D721Med (cell line): ENCODE measurements around the gene UBE2G2.

Source experiments
- DNase-seq: peaks from one replicate; pipeline ENCODE4 v3.0.0; 2011; ENCODE audit warnings: low spot score; ENCODE audit not compliant: insufficient read length
- FAIRE-seq: peaks from 2 replicates; lab custom pipeline; 2011; peaks lifted over from hg19 to GRCh38; lab: Jason Lieb, UNC
- TF ChIP-seq, protein P1 (sequence below): IDR thresholded peaks from 2 replicates; pipeline ENCODE4 v1.5.1; 2012; ENCODE audit warnings: mild to moderate bottlenecking, control low read depth; ENCODE audit not compliant: insufficient read depth; ENCODE audit errors: missing control alignments

The UBE2G2 gene

DNA sequence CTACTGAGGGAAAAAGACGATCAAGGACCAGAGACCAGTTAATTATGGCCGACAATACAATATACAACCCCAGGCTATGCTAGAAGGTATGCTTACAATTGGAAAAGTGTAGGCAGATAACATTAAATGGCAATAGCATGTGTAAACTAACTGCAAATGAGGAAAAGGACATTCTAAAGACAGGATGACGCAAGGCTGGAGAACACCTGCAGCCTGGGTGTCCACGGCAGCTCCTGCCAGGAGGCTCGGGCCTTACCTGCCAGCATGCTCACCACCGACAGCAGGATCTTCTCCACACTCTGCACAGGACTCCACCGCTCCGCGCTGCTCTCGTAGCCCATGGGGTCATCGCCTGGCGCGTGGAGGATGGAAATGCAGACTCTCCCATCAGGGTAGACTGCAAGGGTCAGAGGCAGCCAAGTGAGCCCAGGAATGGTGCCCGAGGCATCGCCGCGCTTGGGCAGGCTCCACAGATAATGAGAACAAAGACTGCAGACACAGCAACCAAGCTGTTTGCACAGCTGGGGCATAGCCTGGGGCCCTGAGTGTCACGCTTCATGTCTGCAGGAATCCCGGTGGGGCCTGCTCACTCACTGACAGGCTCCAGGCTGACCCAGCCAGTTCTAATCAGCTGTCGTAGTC lies 28.2 kb downstream of the UBE2G2 start:
- FAIRE-seq = no peak
- no peak for DNase-seq
- TF ChIP-seq, protein P1, sequence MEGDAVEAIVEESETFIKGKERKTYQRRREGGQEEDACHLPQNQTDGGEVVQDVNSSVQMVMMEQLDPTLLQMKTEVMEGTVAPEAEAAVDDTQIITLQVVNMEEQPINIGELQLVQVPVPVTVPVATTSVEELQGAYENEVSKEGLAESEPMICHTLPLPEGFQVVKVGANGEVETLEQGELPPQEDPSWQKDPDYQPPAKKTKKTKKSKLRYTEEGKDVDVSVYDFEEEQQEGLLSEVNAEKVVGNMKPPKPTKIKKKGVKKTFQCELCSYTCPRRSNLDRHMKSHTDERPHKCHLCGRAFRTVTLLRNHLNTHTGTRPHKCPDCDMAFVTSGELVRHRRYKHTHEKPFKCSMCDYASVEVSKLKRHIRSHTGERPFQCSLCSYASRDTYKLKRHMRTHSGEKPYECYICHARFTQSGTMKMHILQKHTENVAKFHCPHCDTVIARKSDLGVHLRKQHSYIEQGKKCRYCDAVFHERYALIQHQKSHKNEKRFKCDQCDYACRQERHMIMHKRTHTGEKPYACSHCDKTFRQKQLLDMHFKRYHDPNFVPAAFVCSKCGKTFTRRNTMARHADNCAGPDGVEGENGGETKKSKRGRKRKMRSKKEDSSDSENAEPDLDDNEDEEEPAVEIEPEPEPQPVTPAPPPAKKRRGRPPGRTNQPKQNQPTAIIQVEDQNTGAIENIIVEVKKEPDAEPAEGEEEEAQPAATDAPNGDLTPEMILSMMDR = no peak

DNA sequence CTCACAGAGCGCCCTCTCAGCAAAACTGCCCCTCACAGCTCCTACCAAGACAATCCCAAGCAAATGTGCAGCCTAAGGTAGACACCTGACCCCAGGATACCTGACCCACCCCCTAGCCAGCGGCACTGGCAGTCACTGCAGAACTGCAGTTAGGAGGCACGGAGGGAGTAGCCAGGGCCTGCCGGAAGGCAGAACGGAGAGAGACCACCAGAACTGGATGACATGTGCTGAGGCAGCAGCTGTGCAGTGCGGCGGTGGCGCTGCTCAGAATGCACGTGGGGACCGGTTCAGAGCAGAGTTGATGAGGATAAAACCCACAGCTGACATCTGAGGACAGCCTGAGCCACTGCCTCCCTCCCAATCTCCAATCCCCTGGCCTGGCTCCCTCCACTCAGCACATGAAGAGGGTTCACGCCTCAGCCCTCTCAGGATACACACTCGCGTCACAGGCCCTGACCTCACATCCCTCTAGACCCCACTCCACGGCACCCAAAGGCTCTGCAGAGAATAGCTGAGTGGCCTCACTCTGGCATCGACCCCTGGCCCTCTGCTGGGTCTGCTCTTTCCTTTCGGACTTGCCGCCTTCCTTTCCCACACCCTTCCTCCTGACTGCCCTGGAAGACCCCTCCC lies 29.6 kb downstream of the UBE2G2 start:
- DNase-seq = no peak
- TF ChIP-seq, protein P1 = no peak
- FAIRE-seq = no peak

DNA sequence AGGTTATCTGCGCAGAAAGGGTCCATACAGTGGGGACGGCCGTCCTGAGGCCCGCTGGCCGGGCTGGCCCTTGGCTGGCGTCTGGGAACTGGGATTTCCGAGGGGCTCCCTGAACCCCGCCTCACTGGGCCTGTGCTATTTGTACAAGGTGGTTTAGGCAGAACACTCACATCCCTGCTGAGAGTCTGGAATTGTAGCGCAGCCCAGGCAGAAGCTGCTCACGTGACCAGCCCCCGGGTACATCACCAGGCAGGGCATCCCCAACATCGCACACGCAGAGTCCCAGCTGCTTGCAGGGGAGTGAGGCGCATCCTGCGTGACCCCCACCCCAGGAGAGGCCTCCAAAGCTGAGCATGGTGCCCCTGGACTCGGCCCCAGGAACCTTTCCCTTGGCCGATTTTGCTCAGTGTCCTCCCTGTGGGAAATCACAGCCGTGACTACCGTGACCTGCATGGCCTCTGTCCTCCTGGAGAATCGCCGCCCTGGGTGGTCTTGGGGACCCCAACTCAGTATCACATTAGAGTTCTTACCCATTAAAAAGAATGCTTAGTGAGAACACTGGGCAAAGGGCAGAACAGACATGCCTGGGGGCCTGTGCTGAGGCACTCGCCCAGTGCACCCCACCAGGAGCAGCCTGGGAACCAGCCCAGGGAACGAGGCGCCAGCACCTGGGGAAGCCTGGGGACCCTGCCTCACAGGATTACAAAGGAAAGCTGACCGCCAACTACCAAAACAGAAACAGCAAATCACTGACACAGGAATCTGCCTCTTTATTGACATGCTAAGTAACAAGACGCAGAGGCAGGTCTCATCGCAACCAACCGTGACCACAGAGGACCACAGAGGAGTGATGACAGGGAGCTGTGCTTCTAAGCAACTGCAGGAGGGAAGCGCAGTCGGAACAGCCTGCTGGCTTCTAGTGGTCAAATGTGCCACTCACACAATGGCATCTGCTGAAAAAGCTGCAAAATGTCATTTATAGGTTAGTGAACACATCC lies 33.5 kb downstream of the UBE2G2 start:
- DNase-seq (no peak), FAIRE-seq (no peak)
- TF ChIP-seq, protein P1 = no peak

DNA sequence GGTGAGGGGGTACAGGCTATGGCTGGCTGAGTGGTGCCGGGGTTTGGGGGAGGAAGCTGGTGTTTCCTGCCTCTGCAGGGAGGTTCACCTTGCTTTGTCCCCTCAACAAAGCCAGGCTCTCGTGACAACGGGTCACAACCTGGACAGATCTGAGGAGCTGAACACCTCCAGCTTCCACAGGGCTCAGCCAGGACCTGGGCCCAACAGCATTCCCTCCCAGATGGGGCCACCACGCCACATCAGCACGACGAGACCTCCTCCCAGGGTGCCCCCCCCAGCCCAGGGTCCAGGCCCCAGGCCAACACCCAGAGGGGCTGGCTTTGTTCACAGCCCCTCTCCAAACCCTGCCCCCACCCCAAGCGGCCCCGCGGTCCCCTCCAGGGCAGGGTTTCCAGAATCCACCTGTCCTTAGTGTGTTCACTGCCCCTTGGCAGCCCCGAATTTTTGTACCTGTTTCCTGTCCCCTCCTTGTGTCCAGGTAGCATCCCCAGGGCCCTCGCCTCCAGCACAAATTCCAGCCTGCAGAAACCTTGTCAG lies 34.7 kb downstream of the UBE2G2 start:
- TF ChIP-seq, protein P1 = no peak
- FAIRE-seq = no peak
- DNase-seq = no peak

DNA sequence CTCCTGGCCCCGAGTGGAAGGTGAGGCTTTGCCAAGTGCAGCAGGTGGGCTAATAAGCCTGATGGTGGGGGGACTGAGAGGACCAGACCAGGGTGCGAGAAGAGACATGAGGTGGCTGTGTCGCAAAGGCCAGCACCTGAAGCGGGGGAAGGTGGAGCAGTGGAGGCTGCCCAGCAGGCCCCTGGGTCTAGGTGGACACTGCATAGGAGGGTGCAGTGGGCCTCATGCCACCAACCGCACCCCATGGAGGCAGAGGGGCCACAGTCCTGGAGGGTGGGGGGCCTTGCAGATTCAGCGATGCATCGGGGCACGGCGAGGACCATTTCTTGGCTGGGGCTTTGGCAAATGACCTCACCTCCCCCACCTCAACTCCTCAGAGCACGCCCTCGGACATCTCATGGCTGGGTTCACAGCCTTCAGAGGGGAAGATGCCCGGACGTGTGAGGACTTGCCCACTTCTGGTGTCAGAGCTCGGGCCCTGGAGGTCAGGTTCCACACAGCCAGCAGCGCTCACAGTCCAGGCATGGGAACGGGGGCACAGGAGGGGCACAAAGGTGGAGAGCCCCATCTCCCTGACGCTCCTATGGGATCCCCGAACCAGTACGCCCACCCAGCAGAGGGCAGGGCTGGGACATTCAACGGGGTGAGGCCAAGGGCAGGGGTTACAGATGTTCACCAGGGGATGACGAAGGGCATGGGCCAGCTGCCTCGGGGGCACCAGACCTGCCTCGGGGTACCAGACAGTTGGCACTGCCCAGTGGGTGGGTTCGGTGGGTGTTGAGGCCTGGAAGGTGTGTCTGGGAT lies 35.4 kb downstream of the UBE2G2 start:
- TF ChIP-seq, protein P1 = no peak
- DNase-seq (no peak), FAIRE-seq (no peak)

DNA sequence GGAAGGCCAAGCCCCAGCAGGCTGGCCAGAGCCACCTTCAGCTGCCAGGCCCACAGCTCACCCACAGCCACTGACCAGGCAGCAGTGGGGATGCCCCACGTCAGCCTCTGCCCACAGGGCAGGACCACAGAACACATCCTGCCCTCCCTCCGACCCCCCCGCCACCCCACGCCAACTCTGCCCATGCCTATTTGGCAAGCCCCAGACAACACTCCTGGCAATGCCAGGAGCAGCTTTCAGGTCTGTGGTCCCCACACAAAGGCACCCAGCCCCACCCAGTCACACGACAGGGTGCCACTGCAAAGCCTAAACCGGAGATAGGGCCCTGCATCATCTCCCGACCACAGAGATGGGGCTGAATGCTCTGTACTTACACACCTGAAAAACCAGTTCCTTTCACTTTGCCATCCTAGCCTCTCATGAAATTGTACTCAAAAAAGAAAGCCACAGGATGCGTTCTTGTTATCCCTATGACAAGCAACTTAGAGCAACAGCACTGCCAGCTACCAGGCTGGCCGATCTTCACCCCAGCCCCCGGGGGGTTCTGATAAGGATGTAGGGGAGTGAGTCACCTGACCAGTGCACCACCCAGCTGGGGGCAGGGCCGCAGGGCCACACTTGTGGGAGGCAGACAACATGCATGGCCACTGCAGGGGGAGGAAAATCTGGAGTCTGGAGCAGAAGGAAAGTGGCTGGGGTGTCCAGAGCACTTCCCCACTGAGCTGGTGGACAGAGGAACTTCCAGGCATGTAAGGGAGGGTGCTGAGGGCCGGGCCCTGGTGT lies 36.2 kb downstream of the UBE2G2 start:
- TF ChIP-seq, protein P1 = no peak
- FAIRE-seq = no peak
- no peak for DNase-seq
